ENCODE data around the gene RPRD2.

GRCh38 chr1:150516050-150516591, 152.2 kb downstream of the RPRD2 start:
- no peak for TF ChIP-seq GATA2 (IDR thresholded peaks at IDR 0.05; ENCODE audit: low read depth, low read length)
- no peak for TF ChIP-seq GATA3 (IDR thresholded peaks at IDR 0.05; ENCODE audit: low read depth, low read length)
